Epithelial cell of prostate (primary cell): Measurements from ENCODE around the gene SLC15A4.
"Not testable (repeated sequence)": the region's sequence is repeated elsewhere in the genome, so short reads cannot be mapped to it uniquely, and the experiment has no call there.

Experiments used
- DNase-seq: peaks from one replicate; pipeline ENCODE4 v3.0.0-alpha.2; 2011; ENCODE audit warnings: low read depth, low spot score
- H3K27ac ChIP-seq: fragments of 450-650 bp; 2 replicates; pipeline ENCODE4 v1.5.1; 2017; ENCODE audit warnings: mild to moderate bottlenecking

Gene SLC15A4

GRCh38 chr12:128815779-128816642, 7.7 kb downstream of the SLC15A4 start:
- DNase-seq, result no peak

DNA sequence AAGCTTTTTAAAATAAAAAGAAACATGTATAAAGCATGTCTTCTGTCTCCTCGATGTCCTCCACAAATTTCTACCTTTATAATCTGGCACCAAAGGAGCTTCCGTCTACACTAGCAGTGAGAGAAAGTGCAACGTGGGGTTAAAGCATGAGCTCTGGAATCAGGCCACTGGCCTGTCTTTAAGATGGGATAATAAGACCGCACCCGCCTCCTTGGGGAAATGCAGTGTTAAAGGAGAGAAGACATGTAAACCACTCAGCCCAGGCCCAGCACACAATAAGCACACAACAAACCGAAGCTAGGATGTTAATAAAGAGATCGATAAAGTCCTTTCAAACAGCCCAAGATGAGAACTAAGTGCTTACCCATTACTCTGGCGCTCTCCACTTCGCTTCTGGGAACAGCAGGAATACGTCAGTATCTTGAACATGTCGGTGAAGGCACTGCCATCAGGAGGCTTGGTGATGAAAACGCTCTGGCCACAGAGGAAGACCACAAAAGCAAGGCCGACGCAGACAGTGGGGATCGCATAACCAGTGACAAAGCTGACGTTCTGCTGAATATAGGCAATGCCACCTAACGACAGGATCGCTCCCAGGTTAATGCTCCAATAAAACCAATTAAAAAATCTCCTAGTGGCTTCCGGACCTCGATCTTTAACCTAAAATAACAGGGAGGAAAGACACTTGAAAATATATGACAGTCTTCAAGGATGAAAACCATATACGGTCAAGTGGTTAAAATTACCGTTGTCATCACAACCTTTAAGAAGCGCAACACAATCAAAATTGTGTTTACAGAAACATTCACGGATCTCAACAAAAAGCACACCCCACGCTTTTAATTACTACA, 9.1 kb downstream of the SLC15A4 start:
- DNase-seq, result no peak
- no peak overlapping the region for H3K27ac ChIP-seq

More at GRCh38 chr12:128815779-128816642, 7.7 kb downstream of the SLC15A4 start:
- no peak overlapping the region for H3K27ac ChIP-seq

DNA sequence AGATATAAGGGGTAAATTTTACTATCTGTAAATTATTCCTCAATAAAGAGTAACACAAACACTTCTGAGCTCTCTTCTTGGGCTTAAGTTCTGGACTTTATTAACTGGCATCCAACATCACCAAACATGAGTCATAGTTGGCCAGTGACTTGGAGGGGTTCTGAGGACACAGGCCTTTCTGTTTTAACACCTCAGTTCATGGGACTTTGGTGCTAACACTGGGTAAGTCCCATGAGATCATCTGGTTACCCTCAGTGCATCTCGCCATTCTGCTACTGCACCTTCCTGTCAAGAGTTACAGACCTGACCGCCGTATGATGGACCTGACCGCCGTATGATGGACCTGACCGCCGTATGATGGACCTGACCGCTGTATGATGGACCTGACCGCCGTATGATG, 9.9 kb downstream of the SLC15A4 start:
- no peak for DNase-seq
- H3K27ac ChIP-seq, result no peak overlapping the region

DNA sequence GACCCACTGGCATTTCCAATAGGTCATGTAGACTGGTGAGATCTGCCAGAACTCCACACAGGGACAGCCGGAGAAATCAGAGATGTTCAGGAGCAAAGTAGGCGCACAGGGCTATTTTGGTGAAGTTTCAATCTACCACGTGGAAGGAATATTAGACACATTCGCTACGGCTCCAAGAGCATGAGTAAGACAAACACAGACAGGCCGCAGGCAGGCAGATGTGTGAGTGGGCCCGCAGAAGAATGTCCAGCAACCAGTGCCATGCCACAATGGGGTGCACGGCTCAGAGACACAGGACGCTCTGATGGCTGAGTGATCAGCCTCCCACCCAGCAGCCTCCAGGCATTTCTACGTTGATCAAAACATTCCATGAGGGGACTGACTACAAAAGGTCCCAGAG, 10.4 kb downstream of the SLC15A4 start:
- no peak overlapping the region for H3K27ac ChIP-seq
- DNase-seq, result no peak

GRCh38 chr12:128811806-128812205, 12.0 kb downstream of the SLC15A4 start:
- DNase-seq, result no peak
- H3K27ac ChIP-seq, result no peak overlapping the region

DNA sequence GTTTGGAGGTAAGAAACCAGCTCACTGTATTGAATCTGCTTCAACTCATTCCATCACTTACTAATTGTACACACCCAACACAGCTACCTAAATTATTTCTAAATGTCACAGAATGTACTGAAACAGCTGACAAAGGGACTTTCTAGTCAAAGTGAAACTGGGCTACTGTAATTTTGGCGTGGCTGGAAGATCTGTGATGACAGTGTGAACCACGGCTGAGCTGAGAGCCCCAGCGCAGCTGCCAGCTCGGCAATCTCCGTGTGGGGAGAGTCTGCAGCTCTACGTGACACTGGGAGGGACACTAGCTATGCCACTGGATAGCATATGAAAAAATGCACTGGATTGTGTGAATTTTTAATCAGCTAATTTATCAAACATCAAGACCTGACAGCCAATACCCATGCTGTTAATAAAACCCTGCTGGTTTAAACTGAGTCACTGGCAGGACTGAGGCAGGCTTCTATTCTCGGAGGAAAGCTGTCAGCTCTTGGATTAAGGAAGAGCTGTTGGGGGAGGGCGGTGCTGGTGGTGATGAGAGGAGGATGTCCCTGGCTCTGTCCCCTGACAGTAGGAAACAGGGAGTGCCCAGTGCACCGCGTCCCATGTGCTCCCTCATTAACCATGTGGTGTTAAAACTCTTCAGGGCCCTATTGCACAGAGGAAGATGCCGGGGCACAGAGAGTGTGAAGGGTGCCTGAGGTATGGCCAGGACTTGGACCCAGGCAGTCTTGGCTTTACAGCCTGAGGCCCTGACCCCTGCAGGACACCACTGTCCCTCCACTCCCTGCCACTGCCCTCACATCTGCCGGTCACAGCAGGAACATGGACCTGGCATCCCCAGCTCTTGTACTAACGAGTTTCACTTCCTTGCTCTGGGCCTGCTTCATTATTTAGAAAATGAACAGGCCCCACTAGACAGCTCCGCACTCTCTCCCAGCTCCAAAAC, 13.3 kb downstream of the SLC15A4 start:
- H3K27ac ChIP-seq, result no peak overlapping the region
- DNase-seq, result no peak

- no peak for DNase-seq
- no peak overlapping the region for H3K27ac ChIP-seq
These were observed 15.1 kb downstream of the SLC15A4 start for GRCh38 chr12:128808651-128809050.

- DNase-seq, result no peak
- H3K27ac ChIP-seq, result no peak overlapping the region
These were observed 16.5 kb downstream of the SLC15A4 start for GRCh38 chr12:128807161-128807724.

GRCh38 chr12:128806573-128806972, 17.2 kb downstream of the SLC15A4 start:
- no peak overlapping the region for H3K27ac ChIP-seq
- DNase-seq, result no peak

DNA sequence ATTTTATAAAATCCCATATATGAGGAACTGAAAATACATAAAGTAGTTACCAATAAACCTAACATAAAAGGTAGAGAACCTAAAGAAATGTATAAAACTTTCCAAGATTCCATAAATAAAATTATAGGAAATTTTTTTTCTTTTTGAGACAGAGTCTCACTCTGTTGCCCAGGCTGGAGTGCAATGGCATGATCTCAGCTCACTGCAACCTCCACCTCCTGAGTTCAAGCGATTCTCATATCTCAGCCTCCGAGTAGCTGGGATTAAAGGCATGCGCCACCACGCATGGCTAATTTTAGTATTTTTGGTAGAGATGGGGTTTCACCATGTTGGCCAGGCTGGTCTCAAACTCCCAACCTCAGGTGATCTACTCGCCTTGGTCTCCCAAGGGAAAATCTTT, 18.4 kb downstream of the SLC15A4 start:
- not testable (repeated sequence) for H3K27ac ChIP-seq, DNase-seq

DNA sequence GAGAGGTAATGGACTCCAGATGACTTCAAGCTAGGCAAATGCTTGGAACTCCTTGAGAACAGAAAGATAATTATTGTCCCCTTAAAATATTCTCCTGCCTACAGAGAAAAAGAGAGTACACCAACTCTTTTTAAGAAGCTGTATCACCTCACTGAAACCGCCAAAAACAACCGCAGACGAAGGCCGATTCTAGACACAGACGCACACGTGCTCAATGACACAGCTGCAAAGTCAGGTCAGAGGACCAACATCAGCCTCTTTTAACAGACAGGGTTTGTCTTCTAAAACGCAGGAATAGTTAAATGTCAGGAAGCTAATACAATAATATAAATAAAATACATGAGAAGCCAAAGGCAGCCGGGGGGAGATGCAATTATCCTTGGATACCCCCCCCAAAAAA, 19.0 kb downstream of the SLC15A4 start:
- H3K27ac ChIP-seq, result no peak overlapping the region
- DNase-seq, result no peak

DNA sequence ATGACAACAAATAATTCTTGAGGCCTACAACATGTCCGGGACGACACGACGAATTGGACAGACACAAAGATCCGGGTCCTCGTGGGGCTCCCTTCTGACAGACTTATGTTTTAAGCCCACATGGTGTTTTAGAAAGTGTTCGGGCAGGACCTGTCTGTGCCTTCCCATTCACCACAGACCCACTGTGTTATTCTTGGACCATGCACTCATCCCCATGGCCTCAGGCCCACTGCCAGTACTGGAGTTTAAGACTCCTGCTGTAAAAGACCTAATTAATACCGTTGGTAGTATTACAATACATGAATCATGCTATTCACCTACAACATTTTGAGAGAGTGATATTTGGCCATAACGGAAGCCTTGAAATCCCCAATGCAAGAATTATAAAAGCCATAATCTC, 20.0 kb downstream of the SLC15A4 start:
- H3K27ac ChIP-seq, result no peak overlapping the region
- DNase-seq, result no peak

DNA sequence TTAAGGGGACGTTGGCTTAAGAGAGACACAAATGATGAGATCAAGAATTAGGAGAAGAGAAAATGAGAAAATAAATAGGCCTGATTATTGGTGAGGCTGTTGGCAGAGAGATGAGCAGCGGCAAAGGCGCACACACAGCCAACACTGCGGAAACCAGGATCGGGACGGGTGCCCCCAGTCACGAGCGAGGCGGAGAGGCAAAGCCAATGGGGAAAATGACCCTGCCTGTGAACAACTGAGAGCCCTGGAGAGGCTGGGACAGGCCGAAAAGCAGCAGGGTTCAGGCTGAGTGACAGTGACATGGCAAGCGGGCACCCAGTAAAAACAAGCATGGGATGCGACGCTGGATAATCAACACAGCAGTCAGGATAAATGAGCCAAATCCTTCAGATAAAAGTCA, 21.0 kb downstream of the SLC15A4 start:
- peak overlapping the region; percentile 65 for H3K27ac ChIP-seq
- DNase-seq, result no peak

DNA sequence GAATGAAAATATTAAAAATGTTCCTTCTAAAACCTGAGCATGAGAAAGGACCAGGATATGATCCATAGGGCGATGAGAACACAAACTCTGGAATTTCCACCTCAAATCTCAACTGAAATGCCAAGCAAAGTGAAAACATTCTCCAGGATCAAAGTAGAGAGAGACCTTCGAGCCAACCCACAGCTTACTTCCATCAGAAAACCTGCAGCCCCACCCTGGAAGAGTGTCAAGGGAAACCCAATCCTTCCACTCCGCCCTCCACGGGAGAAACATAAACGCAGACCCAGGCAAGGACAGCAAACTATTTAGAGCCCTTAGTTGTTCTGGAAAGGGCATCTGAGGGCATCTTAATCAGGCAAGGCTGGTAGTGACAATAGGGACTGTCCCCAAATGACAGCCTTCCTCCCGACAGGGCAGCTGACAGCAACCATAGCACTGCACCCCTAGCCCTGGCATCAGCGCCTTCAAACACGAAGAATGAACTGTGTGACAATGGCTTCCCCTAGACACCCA, 21.8 kb downstream of the SLC15A4 start:
- DNase-seq, result no peak
- H3K27ac ChIP-seq, result peak overlapping the region; percentile 65

DNA sequence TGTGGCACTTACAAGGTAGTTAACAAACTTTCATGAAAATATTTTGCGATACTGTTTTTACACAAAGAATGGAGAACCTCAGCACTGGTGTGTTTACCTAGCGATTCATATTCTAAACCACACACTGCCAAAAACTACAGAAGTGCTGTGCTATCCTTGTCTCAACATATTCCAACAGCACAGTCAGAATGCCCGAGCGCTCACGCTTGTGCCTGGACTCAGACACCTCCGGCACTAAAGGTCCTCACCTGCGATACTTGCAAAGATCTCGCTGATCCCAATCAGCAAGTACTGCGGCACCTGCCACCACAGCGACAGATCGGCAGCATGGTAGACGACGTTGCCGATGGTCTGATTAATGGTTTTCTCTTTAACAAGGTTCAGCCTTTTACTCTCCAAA, 23.2 kb downstream of the SLC15A4 start:
- DNase-seq, result no peak
- peak overlapping the region; percentile 65 for H3K27ac ChIP-seq

- peak overlapping the region; percentile 73 for H3K27ac ChIP-seq
These were observed 25.0 kb downstream of the SLC15A4 start for GRCh38 chr12:128798571-128799341.

GRCh38 chr12:128797119-128798118, 26.3 kb downstream of the SLC15A4 start:
- no peak for DNase-seq
- peak overlapping the region; percentile 73 for H3K27ac ChIP-seq

More at GRCh38 chr12:128798571-128799341, 25.0 kb downstream of the SLC15A4 start:
- no peak for DNase-seq
